Muscle layer of colon (tissue), 2 donors: ENCODE results near the gene DEAF1.
A peak's percentile ranks its signal among the peaks of the same experiment; 100 is the strongest.

Experiments
- H3K27ac ChIP-seq: one replicate; pipeline ENCODE4 v1.7.0; 2013; ENCODE audit warnings: low read depth, mild to moderate bottlenecking, low read length, moderate library complexity
- H3K27me3 ChIP-seq, 2 donors: one replicate each; pipeline ENCODE4 v1.7.0; 2013; ENCODE audit warnings: low read length in 2 of 2, mild to moderate bottlenecking in 2 of 2; ENCODE audit not compliant: insufficient read depth in 2 of 2, control insufficient read depth in 1 of 2
- H3K36me3 ChIP-seq: one replicate; pipeline ENCODE4 v1.7.0; 2013; ENCODE audit warnings: mild to moderate bottlenecking, low read length; ENCODE audit not compliant: insufficient read depth
- H3K4me1 ChIP-seq: one replicate; pipeline ENCODE4 v1.7.0; 2013; ENCODE audit warnings: mild to moderate bottlenecking, low read length; ENCODE audit not compliant: insufficient read depth
- H3K4me3 ChIP-seq, 2 donors: one replicate each; pipeline ENCODE4 v1.7.0; 2013; ENCODE audit warnings: low read length in 2 of 2, low read depth in 1 of 2, mild to moderate bottlenecking in 1 of 2, moderate library complexity in 1 of 2
- H3K9ac ChIP-seq: one replicate; pipeline ENCODE4 v1.7.0; 2013; ENCODE audit warnings: low read length
- H3K9me3 ChIP-seq: one replicate; pipeline ENCODE4 v1.7.0; 2013; ENCODE audit warnings: mild to moderate bottlenecking, low read length
- donor health status: abdominal sarcoma.
- donor health status: Adenocarcinoma of cecum.

Gene DEAF1

DNA sequence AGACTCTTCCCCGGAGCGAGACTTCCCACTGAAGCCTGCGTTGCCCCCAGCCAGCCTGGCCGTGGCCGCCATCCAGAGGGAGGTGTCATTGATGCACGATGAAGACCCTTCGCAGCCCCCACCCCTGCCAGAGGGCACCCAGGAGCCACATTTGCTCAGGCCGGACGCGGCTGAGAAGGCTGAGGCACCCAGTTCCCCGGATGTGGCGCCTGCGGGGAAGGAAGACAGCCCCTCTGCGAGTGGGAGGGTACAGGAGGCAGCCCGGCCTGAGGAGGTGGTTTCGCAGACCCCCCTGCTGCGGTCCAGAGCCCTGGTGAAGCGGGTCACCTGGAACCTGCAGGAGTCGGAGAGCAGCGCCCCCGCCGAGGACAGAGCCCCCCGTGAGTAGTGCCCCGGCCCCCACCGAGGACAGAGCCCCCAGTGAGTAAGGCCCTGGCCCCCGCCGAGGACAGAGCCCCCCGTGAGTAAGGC, 85.6 kb downstream of the DEAF1 start:
- H3K27ac ChIP-seq, result no peak overlapping the region
- peaks cover 8% of the 10 kb centered on the region for H3K4me1 ChIP-seq
- no peaks in the 10 kb centered on the region for H3K27me3 ChIP-seq
- no peak overlapping the region for H3K9ac ChIP-seq
- H3K4me3 ChIP-seq, result no peak overlapping the region
- H3K36me3 ChIP-seq, result peaks cover 79% of the 10 kb centered on the region
- no peaks in the 10 kb centered on the region for H3K9me3 ChIP-seq

DNA sequence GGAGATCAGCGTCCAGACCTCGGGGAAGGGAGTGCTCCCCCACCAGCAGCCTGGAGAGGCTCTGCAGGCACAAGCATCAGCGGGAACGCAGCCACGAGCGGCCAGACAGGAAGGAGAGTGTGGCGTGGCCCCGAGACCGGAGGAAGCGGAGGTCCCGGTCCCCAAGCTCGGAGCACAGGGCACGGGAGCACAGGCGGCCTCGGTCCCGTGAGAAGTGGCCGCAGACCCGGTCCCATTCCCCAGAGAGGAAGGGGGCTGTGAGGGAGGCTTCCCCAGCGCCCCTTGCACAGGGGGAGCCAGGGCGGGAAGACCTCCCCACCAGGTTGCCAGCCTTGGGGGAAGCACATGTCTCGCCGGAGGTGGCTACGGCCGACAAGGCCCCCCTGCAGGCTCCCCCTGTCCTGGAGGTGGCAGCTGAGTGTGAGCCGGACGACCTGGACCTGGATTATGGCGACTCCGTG, 86.2 kb downstream of the DEAF1 start:
- H3K36me3 ChIP-seq, result peaks cover 84% of the 10 kb centered on the region
- no peak overlapping the region for H3K4me3 ChIP-seq
- H3K9ac ChIP-seq, result no peak overlapping the region
- no peak overlapping the region for H3K27ac ChIP-seq
- H3K4me1 ChIP-seq, result peaks cover 4% of the 10 kb centered on the region
- no peaks in the 10 kb centered on the region for H3K27me3 ChIP-seq
- H3K9me3 ChIP-seq, result no peaks in the 10 kb centered on the region

DNA sequence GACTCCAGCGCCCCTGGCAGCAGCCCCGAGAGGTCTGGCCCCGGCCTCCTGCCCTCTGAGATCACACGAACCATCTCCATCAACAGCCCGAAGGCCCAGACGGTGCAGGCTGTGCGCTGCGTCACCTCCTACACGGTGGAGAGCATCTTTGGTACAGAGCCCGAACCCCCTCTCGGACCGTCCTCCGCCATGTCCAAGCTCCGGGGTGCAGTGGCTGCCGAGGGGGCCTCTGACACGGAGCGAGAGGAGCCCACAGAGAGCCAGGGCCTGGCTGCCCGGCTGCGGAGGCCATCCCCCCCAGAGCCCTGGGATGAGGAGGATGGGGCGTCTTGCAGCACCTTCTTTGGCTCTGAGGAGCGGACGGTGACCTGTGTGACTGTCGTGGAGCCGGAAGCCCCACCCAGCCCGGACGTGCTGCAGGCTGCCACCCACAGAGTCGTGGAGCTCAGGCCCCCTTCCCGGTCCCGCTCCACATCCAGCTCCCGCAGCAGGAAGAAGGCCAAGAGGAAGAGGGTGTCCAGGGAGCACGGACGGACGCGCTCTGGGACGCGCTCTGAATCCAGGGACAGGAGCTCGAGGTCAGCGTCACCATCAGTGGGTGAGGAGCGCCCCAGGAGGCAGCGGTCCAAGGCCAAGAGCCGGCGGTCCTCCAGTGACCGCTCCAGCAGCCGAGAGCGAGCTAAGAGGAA, 86.9 kb downstream of the DEAF1 start:
- Histone ChIP-seq H3K36me3 (peaks cover 88% of the 10 kb centered on the region), H3K27ac (no peak overlapping the region), H3K9ac (no peak overlapping the region), H3K9me3 (no peaks in the 10 kb centered on the region), H3K27me3 (no peaks in the 10 kb centered on the region), H3K4me1 (peaks cover 4% of the 10 kb centered on the region), H3K4me3 (no peak overlapping the region)

DNA sequence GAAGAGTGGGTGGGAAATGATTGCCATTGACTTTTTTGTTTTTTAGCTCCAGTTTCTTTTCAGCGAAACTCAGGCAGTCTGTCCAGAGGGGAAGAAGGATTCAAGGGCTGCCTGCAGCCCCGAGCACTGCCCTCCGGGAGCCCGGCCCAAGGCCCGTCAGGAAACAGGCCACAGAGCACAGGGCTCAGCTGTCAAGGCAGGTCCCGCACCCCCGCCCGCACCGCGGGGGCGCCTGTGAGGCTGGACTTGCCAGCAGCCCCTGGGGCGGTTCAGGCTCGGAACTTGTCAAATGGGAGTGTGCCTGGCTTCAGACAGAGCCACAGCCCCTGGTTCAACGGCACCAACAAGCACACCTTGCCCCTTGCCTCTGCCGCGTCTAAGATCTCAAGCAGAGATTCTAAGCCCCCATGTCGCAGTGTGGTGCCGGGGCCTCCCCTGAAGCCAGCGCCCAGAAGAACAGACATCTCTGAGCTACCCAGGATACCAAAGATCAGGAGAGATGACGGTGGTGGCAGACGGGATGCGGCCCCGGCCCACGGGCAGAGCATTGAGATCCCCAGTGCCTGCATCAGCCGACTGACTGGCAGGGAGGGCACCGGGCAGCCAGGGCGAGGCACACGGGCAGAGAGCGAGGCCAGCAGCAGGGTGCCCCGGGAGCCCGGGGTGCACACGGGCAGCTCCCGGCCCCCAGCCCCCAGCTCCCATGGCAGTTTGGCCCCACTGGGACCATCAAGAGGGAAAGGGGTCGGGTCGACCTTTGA, 87.8 kb downstream of the DEAF1 start:
- no peaks in the 10 kb centered on the region for H3K9me3 ChIP-seq
- no peak overlapping the region for H3K9ac ChIP-seq
- H3K27me3 ChIP-seq, result no peaks in the 10 kb centered on the region
- H3K4me3 ChIP-seq, result no peak overlapping the region
- H3K36me3 ChIP-seq, result peaks cover 87% of the 10 kb centered on the region
- H3K27ac ChIP-seq, result peak overlapping the region; percentile 39
- H3K4me1 ChIP-seq, result peaks cover 4% of the 10 kb centered on the region

DNA sequence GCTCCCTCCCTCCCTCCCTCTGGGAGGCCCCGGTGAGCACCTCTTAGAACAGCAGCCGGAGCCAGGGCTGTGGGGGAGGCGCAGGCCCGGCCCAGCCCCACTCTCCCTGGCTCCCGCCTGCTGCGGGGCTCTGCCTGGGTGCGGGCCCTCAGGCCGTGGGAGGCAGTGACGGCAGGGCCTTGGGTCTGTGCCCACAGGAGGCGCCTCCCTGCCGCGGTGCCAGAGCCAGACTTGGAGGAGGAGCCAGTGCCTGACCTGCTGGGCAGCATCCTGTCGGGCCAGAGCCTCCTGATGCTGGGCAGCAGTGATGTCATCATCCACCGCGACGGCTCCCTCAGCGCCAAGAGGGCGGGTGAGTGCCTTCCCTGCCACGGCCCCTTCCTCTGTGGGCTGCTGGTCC, 88.8 kb downstream of the DEAF1 start:
- Histone ChIP-seq H3K4me3 (no peak overlapping the region), H3K9ac (no peak overlapping the region), H3K27ac (peak overlapping the region; percentile 45), H3K9me3 (no peaks in the 10 kb centered on the region), H3K36me3 (peaks cover 89% of the 10 kb centered on the region), H3K4me1 (peaks cover 4% of the 10 kb centered on the region), H3K27me3 (no peaks in the 10 kb centered on the region)

DNA sequence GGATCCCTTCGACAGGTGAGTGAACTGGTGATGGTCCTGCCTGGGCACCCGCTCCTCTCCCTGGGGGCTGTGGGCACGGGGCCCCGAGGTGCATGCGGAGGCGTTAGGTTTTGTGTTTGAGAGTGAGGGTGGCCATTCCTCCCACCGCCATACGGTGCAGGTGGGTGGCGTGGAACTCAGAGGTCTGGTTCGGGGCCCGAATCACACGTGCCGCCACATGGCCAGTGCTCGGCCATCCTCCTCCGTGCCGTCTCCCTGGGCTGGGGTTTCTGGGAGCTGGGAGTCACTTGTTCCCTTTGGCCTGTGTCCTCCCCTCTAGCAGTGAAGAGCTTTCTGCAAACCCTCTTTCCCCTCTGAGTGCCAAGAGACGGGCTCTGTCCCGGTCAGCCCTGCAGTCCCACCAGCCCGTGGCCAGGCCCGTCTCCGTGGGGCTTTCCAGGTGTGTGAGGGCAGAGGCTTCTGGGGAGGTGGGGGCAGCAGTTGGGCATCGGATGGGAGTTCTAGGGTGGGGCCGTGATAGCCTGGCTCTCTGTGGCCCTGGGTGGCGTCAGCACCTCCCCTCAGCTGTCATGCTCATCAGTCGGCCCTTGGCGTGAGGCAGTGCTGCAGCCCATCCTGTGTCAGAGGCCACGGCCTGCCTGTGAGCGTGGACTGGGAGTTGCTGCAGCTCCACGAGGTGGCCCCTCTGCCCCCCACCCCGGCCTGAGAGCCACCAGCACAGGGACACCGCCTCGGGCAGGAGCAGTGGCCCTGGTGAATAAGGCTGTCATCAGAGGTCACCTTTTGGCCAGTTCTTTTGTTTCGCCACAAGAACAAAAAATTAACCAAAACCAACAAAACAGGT, 89.5 kb downstream of the DEAF1 start:
- Histone ChIP-seq H3K27ac (peak overlapping the region; percentile 45), H3K9me3 (no peaks in the 10 kb centered on the region), H3K4me3 (no peak overlapping the region), H3K4me1 (peaks cover 4% of the 10 kb centered on the region), H3K9ac (no peak overlapping the region), H3K27me3 (no peaks in the 10 kb centered on the region), H3K36me3 (peaks cover 82% of the 10 kb centered on the region)

DNA sequence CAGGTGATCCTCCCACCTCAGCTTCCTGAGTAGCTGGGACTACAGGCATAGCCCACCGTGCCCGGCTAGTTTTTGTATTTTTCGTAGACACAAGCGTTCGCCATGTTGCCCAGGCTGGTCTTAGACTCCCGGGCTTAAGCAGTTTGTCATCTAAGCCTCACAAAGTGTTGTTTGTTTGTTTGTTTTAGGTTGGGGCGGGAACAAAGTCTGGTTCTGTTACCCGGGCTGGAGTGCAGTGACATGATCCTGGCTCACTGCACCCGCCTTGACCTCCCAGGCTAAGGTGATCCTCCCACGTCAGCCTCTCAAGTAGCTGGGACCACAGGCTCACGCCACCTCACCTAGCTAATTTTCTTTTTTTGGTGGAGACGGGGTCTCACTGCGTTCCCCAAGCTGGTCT, 91.9 kb downstream of the DEAF1 start:
- no peak overlapping the region for H3K27ac ChIP-seq
- no peaks in the 10 kb centered on the region for H3K9me3 ChIP-seq
- peaks cover 82% of the 10 kb centered on the region for H3K36me3 ChIP-seq
- H3K4me3 ChIP-seq, result no peak overlapping the region
- H3K9ac ChIP-seq, result no peak overlapping the region
- peaks cover 4% of the 10 kb centered on the region for H3K4me1 ChIP-seq
- no peaks in the 10 kb centered on the region for H3K27me3 ChIP-seq

DNA sequence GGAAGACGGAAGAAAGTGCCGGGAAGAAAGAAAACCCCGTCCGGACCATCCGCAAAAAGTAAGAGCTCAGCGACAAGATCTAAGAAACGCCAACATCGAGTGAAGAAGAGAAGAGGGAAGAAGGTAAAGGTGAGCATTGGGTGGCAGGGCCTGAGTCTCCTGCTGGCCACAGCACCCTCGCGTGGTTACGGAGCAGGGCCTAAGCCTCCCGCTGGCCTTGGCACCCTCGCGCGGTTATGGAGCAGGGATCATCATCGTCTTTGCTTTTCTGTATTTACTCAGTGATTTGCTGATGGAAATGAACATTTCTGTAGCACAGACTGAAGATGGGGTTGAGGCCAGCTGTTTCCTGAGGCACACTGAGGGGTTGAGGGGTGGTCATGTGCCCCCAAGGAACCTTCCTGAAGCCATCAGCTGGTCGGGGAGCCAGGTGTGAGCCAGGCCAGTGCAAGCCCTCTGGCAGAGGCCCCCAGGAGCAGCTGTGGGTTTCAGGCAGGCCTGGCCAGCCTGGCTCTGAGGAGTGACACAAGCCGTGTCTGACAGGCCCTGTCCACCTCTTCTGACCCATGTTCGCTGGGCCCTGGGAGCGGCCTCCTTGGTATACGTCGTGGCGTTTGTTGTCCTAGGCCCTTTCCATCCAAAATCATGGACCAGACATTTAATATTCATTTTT, 93.3 kb downstream of the DEAF1 start:
- peaks cover 73% of the 10 kb centered on the region for H3K36me3 ChIP-seq
- no peak overlapping the region for H3K27ac ChIP-seq
- peaks cover 4% of the 10 kb centered on the region for H3K4me1 ChIP-seq

DNA sequence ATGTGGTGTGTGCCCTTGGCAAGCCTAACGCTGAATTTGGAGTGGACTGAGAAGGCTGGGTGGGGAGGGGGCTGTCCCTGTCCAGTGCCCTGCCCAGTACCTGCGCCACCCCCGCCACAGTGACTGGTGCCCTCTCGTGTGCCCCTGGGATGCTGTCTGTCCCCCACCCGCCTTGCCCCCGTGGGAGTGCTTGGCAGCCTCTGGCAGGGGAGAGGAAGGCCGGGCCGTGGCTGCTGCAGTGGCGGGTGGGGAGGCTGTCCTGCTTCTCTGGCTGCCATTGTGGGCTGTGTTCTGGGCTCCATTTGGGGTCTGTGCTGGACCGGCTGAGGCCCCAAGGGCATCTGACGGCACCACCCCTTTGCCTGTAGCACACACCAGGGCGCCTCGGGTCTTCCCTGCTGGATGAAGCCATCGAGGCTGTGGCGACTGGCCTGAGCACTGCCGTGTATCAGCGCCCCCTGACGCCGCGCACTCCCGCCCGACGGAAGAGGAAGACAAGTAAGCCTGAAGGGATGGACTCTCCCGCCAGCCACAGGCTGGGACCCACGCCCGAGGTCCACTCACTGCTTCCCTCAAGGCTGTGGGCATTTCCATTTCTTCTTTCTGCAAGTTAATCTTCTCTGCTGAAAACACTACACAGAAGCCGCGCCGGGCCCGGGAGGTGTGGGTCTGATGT, 96.9 kb downstream of the DEAF1 start:
- H3K9ac ChIP-seq, result no peak overlapping the region
- H3K27ac ChIP-seq, result no peak overlapping the region
- H3K4me1 ChIP-seq, result no peaks in the 10 kb centered on the region
- peaks cover 72% of the 10 kb centered on the region for H3K36me3 ChIP-seq
- no peaks in the 10 kb centered on the region for H3K9me3 ChIP-seq
- H3K4me3 ChIP-seq, result no peak overlapping the region
- H3K27me3 ChIP-seq, result no peaks in the 10 kb centered on the region

More for the DNA sequence above, 93.3 kb downstream of the DEAF1 start:
- no peak overlapping the region for H3K9ac ChIP-seq
- H3K4me3 ChIP-seq, result no peak overlapping the region
- no peaks in the 10 kb centered on the region for H3K27me3 ChIP-seq
- H3K9me3 ChIP-seq, result no peaks in the 10 kb centered on the region

DNA sequence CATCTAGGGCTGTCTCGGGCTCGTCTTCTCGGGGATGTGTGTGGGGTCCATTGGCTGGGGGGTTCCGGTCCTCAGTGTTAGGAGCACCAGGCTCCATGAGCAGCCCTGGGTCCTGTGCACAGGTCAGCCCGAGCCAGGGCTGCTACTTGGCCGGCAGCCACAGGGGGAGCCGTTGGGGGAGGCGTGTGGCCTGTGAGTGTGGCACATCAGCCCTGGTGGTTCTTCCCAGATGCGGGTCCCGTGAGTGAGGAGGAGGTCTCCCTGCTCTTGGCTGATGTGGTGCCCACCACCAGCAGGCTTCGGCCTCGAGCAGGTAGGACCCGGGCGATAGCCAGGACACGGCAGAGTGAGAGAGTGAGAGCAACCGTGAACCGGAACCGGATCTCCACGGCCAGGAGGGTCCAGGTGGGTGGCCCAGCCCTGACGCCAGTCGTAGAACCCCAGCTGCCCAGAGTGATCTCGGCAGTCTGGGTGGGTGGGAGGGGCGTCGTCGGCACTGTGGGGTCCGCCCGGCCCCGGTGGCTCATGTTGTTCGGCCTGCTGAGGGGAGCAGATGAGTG, 97.8 kb downstream of the DEAF1 start:
- H3K9me3 ChIP-seq, result no peaks in the 10 kb centered on the region
- no peak overlapping the region for H3K4me3 ChIP-seq
- H3K36me3 ChIP-seq, result peaks cover 73% of the 10 kb centered on the region
- H3K9ac ChIP-seq, result no peak overlapping the region
- H3K27ac ChIP-seq, result no peak overlapping the region
- no peaks in the 10 kb centered on the region for H3K4me1 ChIP-seq
- H3K27me3 ChIP-seq, result no peaks in the 10 kb centered on the region
